Omental fat pad (tissue), 4 donors: Measurements from ENCODE around the gene MTAP. TPM values are rescaled to one million over a fixed set of nuclear protein-coding genes. Genes with fewer than 3 reads are reported as not detected.

Source experiments
- ATAC-seq: fragments of 150-250 bp; one replicate; pipeline ENCODE4 v1.9.1; 2016; ENCODE audit warnings: mild to moderate bottlenecking, moderate library complexity; ENCODE audit not compliant: low FRiP score
- DNase-seq: peaks from one replicate; pipeline ENCODE4 v3.0.0-alpha.2; 2019; ENCODE audit warnings: low spot score
- total RNA-seq, 4 donors: library from RNA; depleted of rRNA; stranded (reverse); fragments of >200 nt; gene quantifications; one replicate each; pipeline ENCODE4 v1.1.0, GENCODE V29; 2016
- TF ChIP-seq, protein P1 (sequence below), 3 donors: fragments of 450-650 bp; IDR thresholded peaks; one replicate each; pipeline ENCODE4 v1.5.1; 2016 to 2017; ENCODE audit warnings: antibody characterized with exemption in 3 of 3, mild to moderate bottlenecking in 3 of 3, moderate library complexity in 2 of 3

Gene MTAP
- total RNA-seq, 4 donors from 2014 or later: 22.2 to 27.0 (median 25.4) TPM

- DNase-seq: no peak
- TF ChIP-seq, protein P1, sequence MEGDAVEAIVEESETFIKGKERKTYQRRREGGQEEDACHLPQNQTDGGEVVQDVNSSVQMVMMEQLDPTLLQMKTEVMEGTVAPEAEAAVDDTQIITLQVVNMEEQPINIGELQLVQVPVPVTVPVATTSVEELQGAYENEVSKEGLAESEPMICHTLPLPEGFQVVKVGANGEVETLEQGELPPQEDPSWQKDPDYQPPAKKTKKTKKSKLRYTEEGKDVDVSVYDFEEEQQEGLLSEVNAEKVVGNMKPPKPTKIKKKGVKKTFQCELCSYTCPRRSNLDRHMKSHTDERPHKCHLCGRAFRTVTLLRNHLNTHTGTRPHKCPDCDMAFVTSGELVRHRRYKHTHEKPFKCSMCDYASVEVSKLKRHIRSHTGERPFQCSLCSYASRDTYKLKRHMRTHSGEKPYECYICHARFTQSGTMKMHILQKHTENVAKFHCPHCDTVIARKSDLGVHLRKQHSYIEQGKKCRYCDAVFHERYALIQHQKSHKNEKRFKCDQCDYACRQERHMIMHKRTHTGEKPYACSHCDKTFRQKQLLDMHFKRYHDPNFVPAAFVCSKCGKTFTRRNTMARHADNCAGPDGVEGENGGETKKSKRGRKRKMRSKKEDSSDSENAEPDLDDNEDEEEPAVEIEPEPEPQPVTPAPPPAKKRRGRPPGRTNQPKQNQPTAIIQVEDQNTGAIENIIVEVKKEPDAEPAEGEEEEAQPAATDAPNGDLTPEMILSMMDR (IDR thresholded peaks at IDR 0.05): no peak
- ATAC-seq: no peak
These were observed 35.1 kb downstream of the MTAP start for GRCh38 chr9:21837501-21837900.

DNA sequence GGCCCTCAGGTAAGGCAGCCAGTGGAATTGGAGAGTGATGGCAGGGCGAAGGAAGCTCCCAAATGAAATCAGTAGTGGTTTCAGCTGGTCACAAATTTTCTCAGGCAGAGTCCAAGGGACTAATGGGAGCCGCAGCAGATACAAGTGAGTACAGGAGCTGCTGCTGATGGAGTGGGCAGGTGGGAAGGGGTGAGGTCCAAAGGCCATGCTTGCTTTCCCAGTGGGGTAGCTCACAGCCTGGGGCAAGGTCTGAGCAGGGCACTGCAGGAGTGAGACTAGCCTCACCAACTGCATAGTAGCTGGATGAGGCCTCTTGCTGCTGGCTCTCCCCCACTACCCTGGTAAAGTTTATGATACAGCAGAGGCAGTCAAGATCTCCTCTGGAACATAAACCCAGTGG is 38.2 kb downstream of the MTAP start:
- DNase-seq (no peak), ATAC-seq (no peak)
- TF ChIP-seq, protein P1 (IDR thresholded peaks at IDR 0.05): no peak

DNA sequence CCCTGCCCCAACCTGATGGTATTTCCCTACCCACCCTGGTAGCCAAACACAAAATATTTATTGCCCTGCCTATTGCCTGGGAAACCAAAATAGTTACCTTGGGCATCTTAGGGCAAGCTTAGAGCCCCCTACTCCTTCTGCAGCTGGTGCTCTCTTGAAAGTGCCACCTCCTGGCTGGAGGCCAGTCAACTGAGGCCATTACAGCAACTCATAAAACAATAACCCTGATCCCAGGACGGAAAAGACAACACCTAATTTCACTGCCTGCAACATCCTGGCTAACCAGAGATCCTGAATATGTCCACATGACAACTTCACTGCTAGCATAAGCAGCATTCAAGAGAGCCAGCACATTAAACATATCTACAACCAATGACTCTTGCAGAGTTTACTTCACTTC is 38.7 kb downstream of the MTAP start:
- no peak for DNase-seq
- TF ChIP-seq, protein P1 (IDR thresholded peaks at IDR 0.05): no peak
- ATAC-seq: no peak

DNA sequence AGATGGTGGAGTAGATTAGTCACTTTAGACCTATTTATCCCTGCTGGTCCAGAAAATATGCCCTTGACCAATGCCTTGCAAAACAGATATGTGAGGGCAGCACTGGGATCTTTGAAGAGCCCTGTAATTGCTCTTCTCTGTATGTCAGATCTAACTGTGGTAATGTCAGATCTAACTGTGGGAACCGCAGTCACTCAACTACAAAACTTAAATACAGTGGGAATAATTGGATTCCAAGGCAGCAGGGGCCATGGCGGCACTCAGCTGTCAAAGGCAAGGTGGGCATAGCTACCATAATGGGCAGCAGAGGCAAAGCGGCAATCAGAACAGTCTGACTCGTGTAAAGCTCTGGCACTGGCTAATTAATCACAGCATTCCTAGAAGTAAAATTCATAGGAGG is 46.2 kb downstream of the MTAP start:
- TF ChIP-seq, protein P1 (IDR thresholded peaks at IDR 0.05): no peak
- ATAC-seq: no peak
- no peak for DNase-seq

- TF ChIP-seq, protein P1 (IDR thresholded peaks at IDR 0.05): no peak
- DNase-seq: no peak
- no peak for ATAC-seq
These were observed 50.3 kb downstream of the MTAP start for GRCh38 chr9:21852754-21853153.

DNA sequence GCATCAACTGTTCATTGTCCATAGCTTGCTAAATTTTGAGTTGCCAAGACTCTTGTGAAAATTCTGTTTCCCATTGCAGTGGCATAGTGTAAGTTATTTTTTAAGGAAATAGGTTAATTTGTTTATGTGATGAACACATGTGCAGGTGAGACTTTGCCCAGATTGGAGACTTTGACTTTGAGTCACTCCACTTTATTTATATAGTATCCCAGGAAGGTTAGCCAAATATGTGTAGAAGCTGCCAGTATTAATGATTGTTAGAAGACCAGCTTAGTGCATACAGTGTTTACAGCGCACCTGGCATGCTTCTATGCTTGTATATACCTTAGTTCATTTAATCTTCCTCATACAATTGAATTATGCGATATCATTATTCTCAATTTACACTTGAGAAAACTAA is 51.0 kb downstream of the MTAP start:
- no peak for DNase-seq
- TF ChIP-seq, protein P1 (IDR thresholded peaks at IDR 0.05): no peak
- ATAC-seq: no peak

DNA sequence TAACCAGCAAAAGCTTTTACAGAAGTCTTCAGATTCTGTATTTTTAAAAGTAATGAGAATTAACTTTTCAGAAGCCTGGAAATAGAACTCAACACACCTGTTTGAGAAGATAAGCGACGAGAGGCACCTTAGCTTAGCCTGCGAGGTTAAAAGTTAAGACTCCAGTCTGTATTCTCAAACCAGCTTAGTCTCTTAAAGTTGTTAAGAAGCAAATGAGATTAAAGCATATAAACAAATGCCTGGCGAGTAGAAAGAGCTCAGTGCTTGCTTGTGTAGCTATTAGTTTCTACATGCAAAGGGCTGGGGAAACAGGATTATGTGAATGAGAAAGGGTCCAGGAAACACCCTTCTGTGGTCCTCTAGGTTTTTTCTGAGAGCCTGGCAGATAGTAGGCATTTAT is 51.7 kb downstream of the MTAP start:
- DNase-seq: no peak
- TF ChIP-seq, protein P1 (IDR thresholded peaks at IDR 0.05): no peak
- no peak for ATAC-seq
